Activated T-helper 1 cell treated with anti-CD3 and anti-CD28 coated beads, Interleukin-12 subunit alpha, Interleukin-12 subunit beta, Interleukin-2, Interleukin-4 antibody, amounts not matched to agents 30 ng/mL and 10 ng/mL and 1 ng/mL, durations not matched to agents 14 hours and 24 hours and 36 hours (primary cell): ENCODE results near the gene NYAP1. TPM values are rescaled to one million over a fixed set of nuclear protein-coding genes. Genes with fewer than 3 reads are reported as not detected.

Experiments
- DNase-seq: peaks from one replicate; pipeline ENCODE4 v3.0.0; 2021; ENCODE audit warnings: low spot score
- H3K27ac Mint-ChIP-seq: one replicate; pipeline ENCODE4 v1.8.0; 2021; ENCODE audit warnings: mild to moderate bottlenecking, mixed read lengths
- H3K27me3 Mint-ChIP-seq: one replicate; pipeline ENCODE4 v1.8.0; 2022; ENCODE audit warnings: mild to moderate bottlenecking, moderate library complexity, mixed read lengths; ENCODE audit not compliant: insufficient read depth
- H3K36me3 Mint-ChIP-seq: one replicate; pipeline ENCODE4 v1.8.0; 2021; ENCODE audit warnings: low read depth, mixed read lengths
- H3K4me1 Mint-ChIP-seq: one replicate; pipeline ENCODE4 v1.8.0; 2021; ENCODE audit warnings: low read depth, mixed read lengths
- H3K4me3 Mint-ChIP-seq: one replicate; pipeline ENCODE4 v1.8.0; 2021; ENCODE audit warnings: mild to moderate bottlenecking, moderate library complexity, mixed read lengths
- H3K9me3 Mint-ChIP-seq: one replicate; pipeline ENCODE4 v1.8.0; 2021; ENCODE audit warnings: mixed read lengths
- intact Hi-C: fragments of 100-400 bp; cut with micrococcal nuclease; formaldehyde crosslinking; loops from one replicate; pipeline ENCODE4 v1.15.1; 2024
- total RNA-seq: library from RNA; stranded (reverse); gene quantifications from 2 replicates; pipeline ENCODE4 v1.2.3, GENCODE V29; 2022

The NYAP1 gene
- total RNA-seq, 1 donor from 2014 or later = 0.23 TPM

- Mint-ChIP-seq H3K4me1 (no peaks in the 10 kb centered on the region), H3K4me3 (no peak overlapping the region), H3K9me3 (no peaks in the 10 kb centered on the region), H3K27ac (no peak overlapping the region), H3K36me3 (peaks cover 26% of the 10 kb centered on the region), H3K27me3 (no peaks in the 10 kb centered on the region)
- intact Hi-C loops = no loop called here
- DNase-seq = no peak
Measured at GRCh38 chr7:100466653-100467605, 16.8 kb upstream of the NYAP1 start.

DNA sequence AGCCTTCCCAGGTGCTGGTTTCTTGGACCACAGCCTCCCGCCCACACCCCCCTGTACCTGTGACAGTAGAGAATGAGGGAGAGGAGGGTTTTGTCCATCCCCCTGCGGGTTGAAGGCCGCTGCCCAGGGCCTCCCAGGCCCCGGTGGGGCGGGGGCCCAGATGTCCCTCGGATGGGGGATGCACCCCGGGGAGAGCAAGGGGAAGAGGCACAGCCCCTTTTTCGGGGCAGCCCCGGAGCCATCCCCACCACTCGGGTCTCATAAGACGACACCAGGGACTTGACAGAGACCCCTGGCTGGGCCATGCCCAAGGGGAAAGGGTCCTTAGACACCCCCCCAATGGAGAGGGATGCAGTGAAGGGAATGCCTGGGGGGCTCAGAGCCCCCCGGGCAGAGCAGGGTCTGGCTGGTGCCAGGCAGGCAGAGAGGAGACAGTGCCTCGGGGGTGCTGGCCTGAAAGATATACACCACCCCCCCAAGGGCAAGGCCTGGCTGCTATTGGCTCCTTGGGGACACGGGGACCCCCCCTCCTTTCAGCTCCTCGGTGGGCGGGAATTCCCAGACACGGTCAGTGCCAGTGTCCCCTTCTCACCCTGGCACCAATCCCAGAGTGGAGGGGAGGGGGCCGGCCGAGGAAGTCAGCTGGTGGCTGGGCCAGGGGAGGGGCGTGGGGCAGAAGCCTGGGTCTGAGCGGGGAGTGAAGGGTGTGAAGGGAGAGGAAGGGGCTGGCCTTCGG, 15.9 kb upstream of the NYAP1 start:
- Mint-ChIP-seq H3K36me3 (peaks cover 28% of the 10 kb centered on the region), H3K4me1 (peaks cover under 1% of the 10 kb centered on the region), H3K27me3 (no peaks in the 10 kb centered on the region), H3K4me3 (no peak overlapping the region), H3K27ac (no peak overlapping the region), H3K9me3 (no peaks in the 10 kb centered on the region)
- DNase-seq = no peak
- intact Hi-C loops = no loop called here

DNA sequence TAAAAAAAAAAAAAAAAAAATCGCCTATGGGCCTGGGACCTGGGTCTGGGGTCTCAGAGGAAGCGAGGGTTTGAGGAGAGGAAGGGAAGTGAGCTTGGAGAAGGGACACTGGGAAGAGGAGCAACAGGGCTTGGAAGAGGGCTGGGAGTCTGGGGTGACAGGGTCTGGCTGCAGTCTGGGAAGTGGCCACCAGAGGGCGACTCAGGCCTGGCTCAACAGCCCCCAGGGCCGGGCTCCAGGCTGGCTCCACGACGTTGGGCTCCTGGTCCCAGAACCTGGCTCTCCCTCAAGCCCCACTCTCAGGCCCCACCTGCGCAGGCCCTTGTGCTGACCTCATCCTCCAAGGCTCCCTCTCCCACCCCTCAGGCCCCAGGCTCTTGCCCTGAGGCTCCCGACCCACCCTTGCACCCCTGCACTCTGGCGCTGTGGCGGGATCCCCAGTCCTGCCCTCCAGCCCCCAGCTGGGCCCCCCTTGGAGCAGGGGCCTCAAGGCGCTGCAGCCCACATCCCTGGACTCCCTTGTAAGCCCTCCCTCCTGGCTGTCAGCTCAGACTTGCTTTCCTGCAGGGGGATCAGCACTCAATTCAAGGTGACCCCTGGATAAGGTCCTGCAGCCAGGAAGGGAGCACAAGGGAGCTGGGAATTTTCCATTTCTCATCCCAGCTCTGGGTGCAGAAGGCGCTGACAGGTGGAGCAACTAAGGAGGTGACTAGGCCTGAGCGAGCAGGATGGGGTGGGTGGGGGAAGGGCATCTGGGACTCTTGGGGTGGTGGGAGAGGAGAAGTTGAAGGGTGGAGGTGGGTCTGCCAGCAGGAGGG, 14.3 kb upstream of the NYAP1 start:
- intact Hi-C loops = loop anchor here (1.0 kb wide), 3 partner anchors 10 to 90 kb away; partner anchors contain the start of genes NYAP1 and TSC22D4
- peak; percentile 64 for DNase-seq
- H3K4me3 Mint-ChIP-seq = no peak overlapping the region
- no peak overlapping the region for H3K27ac Mint-ChIP-seq
- no peaks in the 10 kb centered on the region for H3K27me3 Mint-ChIP-seq
- H3K9me3 Mint-ChIP-seq = no peaks in the 10 kb centered on the region
- peaks cover 32% of the 10 kb centered on the region for H3K36me3 Mint-ChIP-seq
- H3K4me1 Mint-ChIP-seq = peaks cover 13% of the 10 kb centered on the region

DNA sequence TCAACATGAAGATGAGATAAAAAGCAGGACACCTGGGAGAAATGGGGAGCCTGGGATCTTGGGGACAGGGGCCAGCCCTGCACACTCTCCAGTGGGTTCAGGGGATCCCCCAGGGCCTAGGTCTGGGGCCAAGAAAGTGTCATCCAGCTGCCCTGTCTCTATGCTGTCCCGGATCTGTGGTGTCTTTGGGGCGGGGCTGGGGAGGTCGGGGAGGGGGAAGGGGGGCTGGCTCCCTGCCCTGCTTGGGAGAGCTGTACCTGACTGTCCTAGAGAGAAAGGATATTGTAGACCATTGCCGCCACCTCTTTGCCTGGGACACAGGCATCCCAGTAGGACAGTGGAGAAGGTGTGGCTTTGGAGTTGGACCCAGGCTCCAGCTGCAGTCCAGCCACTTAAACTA, 12.7 kb upstream of the NYAP1 start:
- no peaks in the 10 kb centered on the region for H3K9me3 Mint-ChIP-seq
- no peaks in the 10 kb centered on the region for H3K27me3 Mint-ChIP-seq
- no peak for DNase-seq
- peaks cover 24% of the 10 kb centered on the region for H3K4me1 Mint-ChIP-seq
- peaks cover 38% of the 10 kb centered on the region for H3K36me3 Mint-ChIP-seq
- intact Hi-C loops = no loop called here
- H3K4me3 Mint-ChIP-seq = no peak overlapping the region
- no peak overlapping the region for H3K27ac Mint-ChIP-seq

- Mint-ChIP-seq H3K27me3 (no peaks in the 10 kb centered on the region), H3K4me3 (no peak overlapping the region), H3K9me3 (no peaks in the 10 kb centered on the region), H3K36me3 (peaks cover 44% of the 10 kb centered on the region), H3K4me1 (peaks cover 35% of the 10 kb centered on the region), H3K27ac (no peak overlapping the region)
- intact Hi-C loops = no loop called here
- no peak for DNase-seq
Measured at GRCh38 chr7:100472121-100472851, 11.4 kb upstream of the NYAP1 start.

GRCh38 chr7:100472854-100473499, 10.8 kb upstream of the NYAP1 start:
- intact Hi-C loops = no loop called here
- DNase-seq = no peak
- H3K36me3 Mint-ChIP-seq = peaks cover 42% of the 10 kb centered on the region
- H3K4me1 Mint-ChIP-seq = peaks cover 35% of the 10 kb centered on the region
- H3K9me3 Mint-ChIP-seq = no peaks in the 10 kb centered on the region
- no peak overlapping the region for H3K4me3 Mint-ChIP-seq
- H3K27ac Mint-ChIP-seq = peak overlapping the region; percentile 79
- H3K27me3 Mint-ChIP-seq = no peaks in the 10 kb centered on the region

DNA sequence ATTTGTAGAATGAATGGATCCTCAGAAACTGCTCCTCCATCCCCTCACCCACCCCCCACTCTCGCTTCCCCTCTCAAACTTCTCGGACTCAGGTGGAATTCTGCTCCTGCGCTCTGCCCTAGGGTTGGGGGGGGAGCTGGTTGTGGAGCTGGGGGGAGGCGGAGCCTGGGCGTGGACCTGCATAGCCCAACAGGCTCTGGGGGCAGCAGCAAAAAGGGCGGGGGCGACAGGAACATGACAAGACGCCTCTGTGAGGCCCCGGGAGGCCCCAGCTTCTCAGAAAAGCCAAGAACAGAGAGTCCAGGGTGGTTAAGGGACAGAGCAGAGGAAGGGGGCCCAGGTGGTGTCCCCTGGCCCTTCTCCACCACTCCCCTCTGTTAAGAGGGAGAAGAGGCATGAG, 8.2 kb upstream of the NYAP1 start:
- Mint-ChIP-seq H3K4me1 (peaks cover 40% of the 10 kb centered on the region), H3K9me3 (no peaks in the 10 kb centered on the region), H3K27me3 (no peaks in the 10 kb centered on the region), H3K27ac (peak overlapping the region; percentile 88), H3K4me3 (peak overlapping the region; percentile 99), H3K36me3 (peaks cover 36% of the 10 kb centered on the region)
- intact Hi-C loops = loop anchor here (5.0 kb wide), 2 partner anchors 217 to 252 kb away; partner anchors contain the start of gene GIGYF1
- no peak for DNase-seq

- Mint-ChIP-seq H3K4me1 (peaks cover 40% of the 10 kb centered on the region), H3K27ac (peak overlapping the region; percentile 88), H3K4me3 (peak overlapping the region; percentile 99), H3K36me3 (peaks cover 33% of the 10 kb centered on the region), H3K9me3 (no peaks in the 10 kb centered on the region), H3K27me3 (no peaks in the 10 kb centered on the region)
- DNase-seq = no peak
- intact Hi-C loops = loop anchor here (5.0 kb wide), 2 partner anchors 216 to 251 kb away; partner anchors contain the start of gene GIGYF1
Measured at GRCh38 chr7:100476101-100476780, 7.5 kb upstream of the NYAP1 start.

GRCh38 chr7:100476903-100477870, 6.5 kb upstream of the NYAP1 start:
- Mint-ChIP-seq H3K9me3 (no peaks in the 10 kb centered on the region), H3K4me1 (peaks cover 40% of the 10 kb centered on the region), H3K27me3 (peaks cover 1% of the 10 kb centered on the region), H3K27ac (peak overlapping the region; percentile 82), H3K4me3 (peak overlapping the region; percentile 99), H3K36me3 (peaks cover 31% of the 10 kb centered on the region)
- intact Hi-C loops = loop anchor here (5.0 kb wide), 2 partner anchors 215 to 250 kb away; partner anchors contain the start of gene GIGYF1
- no peak for DNase-seq

- intact Hi-C loops = loop anchor here (2.0 to 5.0 kb wide), 4 partner anchors 197 to 375 kb away; partner anchors contain the start of genes GIGYF1 and SLC12A9
- no peak for DNase-seq
- Mint-ChIP-seq H3K9me3 (no peaks in the 10 kb centered on the region), H3K27me3 (peaks cover 6% of the 10 kb centered on the region), H3K27ac (peak overlapping the region; percentile 93), H3K4me1 (peaks cover 46% of the 10 kb centered on the region), H3K4me3 (peak overlapping the region; percentile 99), H3K36me3 (peaks cover 29% of the 10 kb centered on the region)
Measured at GRCh38 chr7:100477871-100478267, 5.9 kb upstream of the NYAP1 start.
